ENCODE measurements around the gene BRSK1.
"Not testable (repeated sequence)": the region's sequence is repeated elsewhere in the genome, so short reads cannot be mapped to it uniquely, and the experiment has no call there.

BRSK1 gene

GRCh38 chr19:55304279-55304978, 20.6 kb downstream of the BRSK1 start:
- no peak for DNase-seq (ENCODE audit: low read depth)

GRCh38 chr19:55304980-55305379, 21.2 kb downstream of the BRSK1 start:
- no peak for DNase-seq (ENCODE audit: low read depth)

- DNase-seq (ENCODE audit: low read depth), result no peak
These were observed 21.7 kb downstream of the BRSK1 start for GRCh38 chr19:55305491-55305890.

GRCh38 chr19:55305983-55306562, 22.3 kb downstream of the BRSK1 start:
- DNase-seq (ENCODE audit: low read depth), result no peak

- DNase-seq (ENCODE audit: low read depth), result no peak
These were observed 22.9 kb downstream of the BRSK1 start for GRCh38 chr19:55306712-55307111.

- no peak for DNase-seq (ENCODE audit: low read depth)
These were observed 24.5 kb downstream of the BRSK1 start for GRCh38 chr19:55308281-55308680.

GRCh38 chr19:55309448-55309847, 25.7 kb downstream of the BRSK1 start:
- DNase-seq (ENCODE audit: low read depth), result no peak

- DNase-seq (ENCODE audit: low read depth), result no peak
These were observed 26.7 kb downstream of the BRSK1 start for GRCh38 chr19:55310498-55310897.

- no peak for DNase-seq (ENCODE audit: low read depth)
These were observed 27.6 kb downstream of the BRSK1 start for GRCh38 chr19:55311397-55311796.

- DNase-seq (ENCODE audit: low read depth), result no peak
These were observed 28.0 kb downstream of the BRSK1 start for GRCh38 chr19:55311797-55312196.

GRCh38 chr19:55312621-55313512, 29.1 kb downstream of the BRSK1 start:
- DNase-seq (ENCODE audit: low read depth), result no peak

- no peak for DNase-seq (ENCODE audit: low read depth)
These were observed 30.6 kb downstream of the BRSK1 start for GRCh38 chr19:55314396-55314795.

- DNase-seq (ENCODE audit: low read depth), result no peak
These were observed 32.2 kb downstream of the BRSK1 start for GRCh38 chr19:55315956-55316525.

- DNase-seq (ENCODE audit: low read depth), result no peak
These were observed 32.8 kb downstream of the BRSK1 start for GRCh38 chr19:55316646-55317045.

GRCh38 chr19:55319785-55320184, 36.0 kb downstream of the BRSK1 start:
- DNase-seq (ENCODE audit: low read depth), result no peak

- no peak for DNase-seq (ENCODE audit: low read depth)
These were observed 37.1 kb downstream of the BRSK1 start for GRCh38 chr19:55320844-55321419.

GRCh38 chr19:55321466-55322137, 37.8 kb downstream of the BRSK1 start:
- no peak for DNase-seq (ENCODE audit: low read depth)

GRCh38 chr19:55322204-55322885, 38.5 kb downstream of the BRSK1 start:
- no peak for DNase-seq (ENCODE audit: low read depth)

GRCh38 chr19:55324662-55325061, 40.9 kb downstream of the BRSK1 start:
- no peak for DNase-seq (ENCODE audit: low read depth)

GRCh38 chr19:55325172-55325571, 41.4 kb downstream of the BRSK1 start, which contains the start of gene TMEM150B:
TSS of gene TMEM150B (minus strand) at chr19:55325341. CDS start at chr19:55321036, 4,305 bp downstream.
- no peak for DNase-seq (ENCODE audit: low read depth)

GRCh38 chr19:55328774-55329318, 45.0 kb downstream of the BRSK1 start:
- not testable (repeated sequence) for DNase-seq (ENCODE audit: low read depth)

All from non-pigmented ciliary epithelial cell (primary cell).